ENCODE data around the gene EXOC7.

The EXOC7 gene

DNA sequence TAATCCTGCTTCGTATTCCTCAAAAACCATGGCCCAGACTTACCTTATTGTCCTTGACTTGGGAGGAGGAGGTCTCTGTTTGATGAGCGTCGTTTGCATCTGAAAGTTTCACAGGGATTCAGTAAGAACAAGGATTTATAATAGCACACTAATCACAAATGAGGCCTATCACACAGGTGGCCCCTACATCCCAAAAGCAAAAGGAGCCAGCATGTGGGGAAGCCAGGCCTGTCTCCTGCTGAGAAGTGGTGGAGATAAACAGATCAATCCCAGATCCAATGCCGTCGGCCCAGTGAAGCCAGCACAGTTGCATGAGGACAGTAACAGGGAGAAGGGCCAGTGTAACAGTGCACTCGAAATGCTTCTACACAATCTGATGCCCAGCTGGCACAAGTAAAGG, 63.2 kb downstream of the EXOC7 start:
- DNase-seq (ENCODE audit: low read depth in 2 of 2): no peak

DNA sequence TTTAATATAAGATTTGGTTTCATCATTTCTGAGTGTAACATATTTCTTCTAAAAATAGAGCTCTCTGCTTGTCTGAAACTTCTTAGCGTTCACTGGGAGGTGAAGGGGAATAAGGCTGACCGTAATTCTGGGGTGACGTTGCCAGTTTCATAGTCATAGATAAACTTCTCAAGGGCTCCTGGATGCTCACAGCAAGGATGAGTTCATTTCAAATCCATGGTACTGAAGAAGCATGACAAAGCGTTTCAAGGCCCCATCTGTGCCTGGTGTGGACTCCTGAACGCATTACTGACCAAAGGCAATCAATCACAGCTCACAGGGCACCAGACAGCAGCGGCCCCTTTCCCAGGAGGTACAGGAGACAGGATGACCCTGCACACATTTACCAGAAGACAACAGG, 64.5 kb downstream of the EXOC7 start:
- DNase-seq (ENCODE audit: low read depth in 2 of 2): no peak

- DNase-seq (ENCODE audit: low read depth in 2 of 2): no peak
Measured at GRCh38 chr17:76038050-76038449, 65.5 kb downstream of the EXOC7 start.

GRCh38 chr17:76036497-76037261, 66.9 kb downstream of the EXOC7 start:
- no peak for DNase-seq (ENCODE audit: low read depth in 2 of 2)

DNA sequence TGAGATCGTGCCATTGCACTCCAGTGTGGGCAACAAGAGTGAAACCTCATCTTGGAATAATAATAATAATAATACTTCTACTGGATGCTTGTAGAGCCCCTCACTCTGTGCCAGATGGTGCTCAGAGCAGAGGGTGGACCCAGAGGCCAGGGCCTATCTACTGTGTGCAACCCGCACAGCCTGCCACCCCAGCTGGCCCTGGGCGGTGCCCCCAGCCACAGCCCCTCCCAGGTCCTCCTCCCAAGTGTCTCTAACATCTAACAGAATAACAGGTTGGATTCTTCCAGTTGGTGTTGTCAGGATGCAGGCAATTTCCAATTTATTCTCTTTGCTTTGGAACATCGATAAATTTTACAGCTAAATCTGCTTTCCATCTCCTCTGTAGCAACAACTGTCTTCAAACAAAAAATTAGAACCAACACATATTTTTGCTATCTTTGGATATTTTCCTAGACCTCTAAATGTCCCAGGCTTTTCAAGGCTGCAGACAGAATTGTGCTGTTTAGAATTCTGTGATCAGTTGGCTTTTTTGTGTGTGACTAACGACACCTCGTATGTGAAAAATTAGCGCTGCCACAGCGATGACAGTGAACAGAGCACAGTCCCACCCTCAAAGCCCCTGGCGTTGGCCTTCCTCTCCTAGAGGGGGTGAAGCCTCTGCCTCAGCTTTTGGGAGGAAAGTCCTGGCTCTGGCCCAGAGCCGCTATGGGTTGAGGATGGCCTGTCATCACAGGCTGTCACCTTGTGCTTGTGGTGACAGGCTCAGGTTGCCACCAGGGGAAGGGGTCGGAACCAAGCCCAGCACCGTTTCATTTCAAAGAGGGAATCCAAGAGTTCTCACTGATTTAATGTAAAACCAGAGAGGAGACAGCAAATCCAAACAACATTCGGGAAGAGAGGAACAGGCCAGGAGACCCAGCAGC, 68.9 kb downstream of the EXOC7 start:
- no peak for DNase-seq (ENCODE audit: low read depth in 2 of 2)

GRCh38 chr17:76033139-76033538, 70.4 kb downstream of the EXOC7 start:
- no peak for DNase-seq (ENCODE audit: low read depth in 2 of 2)

DNA sequence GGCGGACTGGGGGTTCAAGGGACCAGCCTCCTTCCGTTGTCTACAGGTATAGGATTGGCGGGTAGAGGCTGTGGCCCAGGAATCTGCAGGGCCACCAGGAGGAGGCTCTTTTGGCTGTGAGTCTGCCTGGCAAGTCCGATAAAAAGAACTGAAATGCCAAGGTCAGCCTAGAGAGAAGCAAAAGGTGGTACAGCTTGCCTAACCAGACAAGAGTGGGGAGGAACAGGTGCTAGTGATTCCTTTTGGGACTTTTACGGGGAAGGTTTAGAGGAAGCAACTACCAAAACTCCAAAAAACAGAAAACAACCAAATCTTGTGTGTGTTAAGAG, 70.8 kb downstream of the EXOC7 start:
- DNase-seq (ENCODE audit: low read depth in 2 of 2): no peak

DNA sequence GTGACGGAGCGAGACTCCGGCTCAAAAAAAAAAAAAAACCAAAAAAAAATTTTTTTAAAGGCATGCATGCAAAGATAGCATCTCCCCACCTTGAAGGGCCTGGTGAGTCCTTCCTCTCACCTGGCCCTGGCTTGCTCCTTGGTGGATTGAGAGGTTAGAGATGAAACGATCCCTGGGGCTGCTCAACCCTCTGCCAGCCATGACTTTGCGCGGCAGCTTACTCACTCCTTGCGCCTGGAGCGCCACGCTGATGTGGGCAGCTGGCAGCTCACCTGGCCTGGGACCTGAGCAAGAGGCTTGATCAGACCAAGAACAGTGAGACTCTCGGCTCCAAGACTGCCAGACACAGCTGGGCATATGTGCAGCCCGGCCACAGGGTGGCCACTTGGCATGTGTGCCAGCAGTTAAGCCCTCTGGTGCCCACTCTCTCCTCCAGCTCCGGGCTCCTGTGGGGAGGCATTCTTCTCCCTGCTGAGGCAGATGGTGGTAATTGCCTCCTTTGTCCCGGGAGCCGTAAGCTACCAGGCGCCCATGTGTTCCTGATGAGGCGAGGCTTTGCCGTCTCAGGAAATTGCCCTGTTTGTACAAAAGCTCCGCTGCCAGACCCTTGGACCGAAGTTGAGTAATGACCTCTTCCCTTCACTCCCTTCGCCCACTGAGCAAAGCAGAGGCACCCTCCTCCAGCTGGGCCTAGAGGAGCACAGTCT, 71.4 kb downstream of the EXOC7 start:
- DNase-seq (ENCODE audit: low read depth in 2 of 2): no peak

Data from stimulated activated CD4-positive, alpha-beta T cell treated with anti-CD3 and anti-CD28 coated beads, Interleukin-1b, Interleukin-23, amount 100 ng/mL, for 4 hours (primary cell).